NCI-H748 (cell line): ENCODE measurements around the gene PRKN.
A peak's percentile ranks its signal among the peaks of the same experiment; 100 is the strongest.

ENCODE experiments used
- DNase-seq: peaks from one replicate; lab custom pipeline; 2025; ENCODE audit not compliant: unreplicated experiment; lab: John Stamatoyannopoulos, UW

The PRKN gene

DNA sequence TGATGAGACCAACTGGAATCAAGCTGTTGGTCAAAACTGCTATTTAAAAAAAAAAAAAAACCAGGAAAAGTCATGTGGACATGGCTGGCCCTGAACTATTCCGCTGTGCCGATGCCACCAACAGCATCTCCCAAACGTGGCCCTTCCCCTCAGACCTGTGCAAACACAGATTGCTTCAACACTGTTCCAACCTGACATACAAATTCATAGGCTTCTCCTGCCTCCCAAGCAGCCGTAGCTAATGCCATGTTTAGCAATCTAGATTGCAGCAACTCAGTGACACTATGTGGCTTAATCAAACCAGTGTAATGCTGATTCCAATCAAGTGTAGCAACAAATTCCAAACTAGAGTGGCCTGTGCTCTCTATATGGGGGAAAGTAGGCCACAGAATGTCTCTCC is 16.2 kb downstream of the PRKN start:
- DNase-seq = no peak

DNA sequence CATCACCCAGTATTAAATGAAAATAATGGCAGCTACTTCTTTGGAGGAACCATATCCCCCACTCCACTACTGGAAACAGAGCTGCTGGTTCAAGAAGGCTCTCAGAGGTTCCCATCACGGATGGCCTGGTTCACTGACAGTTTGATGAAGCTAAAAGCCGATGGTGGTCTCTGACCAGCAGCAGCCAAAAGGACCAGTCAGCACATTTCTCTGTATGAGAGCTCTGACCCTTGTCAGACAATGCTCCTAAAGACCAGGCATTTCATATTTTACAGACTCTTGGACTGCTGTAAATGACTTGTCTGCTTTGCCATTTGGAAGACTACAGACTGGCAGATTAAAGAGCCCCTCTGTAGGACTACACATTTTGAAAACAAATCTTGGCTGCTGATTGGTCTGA is 16.6 kb downstream of the PRKN start:
- no peak for DNase-seq

DNA sequence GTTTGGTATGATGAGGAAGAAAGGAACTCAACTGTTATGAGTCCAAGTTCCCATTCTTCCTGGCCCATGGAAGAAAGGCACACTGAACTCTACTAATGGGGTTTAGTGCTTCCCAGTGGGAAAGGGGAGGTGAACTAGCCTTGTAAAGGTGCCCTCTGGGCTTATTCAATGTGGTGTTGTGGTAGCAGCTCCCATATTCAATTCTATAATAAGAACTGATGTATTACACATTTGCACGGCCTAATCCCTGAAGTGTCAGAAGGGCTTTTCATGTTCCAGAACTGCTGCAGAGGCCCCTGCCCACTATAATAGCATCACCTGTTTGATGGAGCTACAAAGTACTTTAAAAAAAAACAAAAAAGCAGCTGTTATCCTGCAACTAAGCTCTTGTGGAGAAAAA is 17.1 kb downstream of the PRKN start:
- no peak for DNase-seq

DNA sequence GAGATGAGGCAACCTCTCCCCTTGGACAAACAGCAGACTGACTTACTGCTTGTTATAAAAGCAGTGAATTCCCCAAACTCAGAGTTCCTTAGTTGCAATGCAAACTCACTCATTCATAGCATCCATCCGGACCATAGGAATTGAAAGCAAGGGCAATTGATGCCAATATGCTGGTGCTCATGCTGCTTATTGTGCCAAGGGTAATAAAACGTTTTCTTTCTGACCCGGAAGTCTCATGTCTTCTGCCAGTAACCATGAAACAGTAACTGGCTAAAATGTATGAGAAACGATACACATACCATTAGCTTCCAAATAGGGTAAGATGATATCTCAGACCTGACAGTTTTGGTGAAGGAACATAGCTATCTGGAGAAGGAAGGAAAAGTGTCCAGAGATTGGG is 18.1 kb downstream of the PRKN start:
- DNase-seq = no peak

DNA sequence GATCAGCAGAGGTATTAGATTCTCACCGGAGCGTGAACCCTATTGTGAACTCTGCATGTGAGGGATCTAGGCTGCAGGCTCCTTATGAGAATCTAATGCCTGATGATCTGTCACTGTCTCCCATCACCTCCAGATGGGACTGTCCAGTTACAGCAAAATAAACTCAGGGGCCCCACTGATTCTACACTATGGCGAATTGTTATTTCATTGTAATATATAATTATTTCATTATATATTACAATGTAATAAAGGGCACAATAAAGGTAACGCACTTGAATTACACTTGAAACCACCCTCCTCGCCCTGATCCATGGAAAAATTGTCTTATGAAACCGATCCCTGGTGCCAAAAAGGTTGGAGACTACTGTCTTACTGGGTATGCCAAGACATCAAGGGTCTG is 18.6 kb downstream of the PRKN start:
- DNase-seq = peak; percentile 35

DNA sequence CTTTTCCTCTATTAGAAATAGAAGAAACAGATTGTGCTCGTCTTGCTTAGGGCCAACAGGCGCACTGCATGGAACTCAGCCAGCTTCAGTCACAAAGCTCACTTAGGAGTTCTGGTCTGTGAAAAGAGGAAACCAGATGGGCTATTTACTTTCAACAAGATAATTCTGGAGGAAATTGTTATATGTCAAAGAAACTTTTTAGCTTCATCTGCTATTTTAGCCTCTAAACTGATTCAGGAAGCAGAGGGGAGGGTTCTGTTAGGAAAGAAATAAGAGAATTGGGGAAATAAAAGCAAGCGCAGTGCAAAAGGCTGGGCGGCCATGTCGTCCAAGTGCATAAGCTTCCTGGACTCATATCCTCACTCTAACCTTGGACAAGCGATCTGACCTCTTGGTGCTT is 21.3 kb downstream of the PRKN start:
- peak; percentile 16 for DNase-seq

DNA sequence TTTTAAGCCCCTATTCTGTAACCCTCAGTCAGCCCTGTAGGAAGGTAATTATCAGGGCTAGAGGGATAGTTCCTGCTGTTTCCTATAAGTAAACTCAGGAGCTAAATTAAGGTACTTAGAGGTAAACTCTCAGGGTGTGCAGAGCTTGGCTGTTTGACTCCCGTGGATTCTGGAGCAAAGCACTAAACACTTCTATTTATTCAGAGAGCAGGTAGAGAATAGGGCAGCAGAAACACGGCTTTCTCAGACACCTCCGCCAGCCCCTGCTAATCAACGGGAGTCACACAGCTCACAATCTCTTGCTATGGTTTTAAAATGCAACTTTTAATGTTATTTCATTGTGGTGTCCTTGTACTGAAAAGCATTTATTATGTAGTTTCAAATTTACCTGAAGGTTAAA is 21.8 kb downstream of the PRKN start:
- peak; percentile 84 for DNase-seq

DNA sequence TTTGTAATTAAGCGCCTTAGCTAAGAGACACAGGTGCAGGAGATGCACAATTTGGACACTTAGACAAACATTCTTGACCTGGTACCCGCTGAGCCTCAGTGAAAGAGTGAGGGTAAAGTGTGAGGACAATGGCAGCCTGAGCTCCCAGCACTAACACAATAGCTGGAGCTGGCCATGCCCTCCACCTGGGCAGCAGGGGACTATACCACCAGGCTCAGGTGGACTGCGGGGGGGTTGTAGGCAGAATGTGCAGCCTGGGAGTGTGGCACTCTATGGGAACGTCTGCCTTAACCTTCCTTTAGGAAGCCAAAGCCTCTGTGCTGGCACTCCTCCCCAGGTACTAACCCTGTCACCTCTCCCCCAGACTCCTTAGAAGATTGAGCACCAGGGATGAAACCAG is 23.6 kb downstream of the PRKN start:
- peak; percentile 89 for DNase-seq

DNA sequence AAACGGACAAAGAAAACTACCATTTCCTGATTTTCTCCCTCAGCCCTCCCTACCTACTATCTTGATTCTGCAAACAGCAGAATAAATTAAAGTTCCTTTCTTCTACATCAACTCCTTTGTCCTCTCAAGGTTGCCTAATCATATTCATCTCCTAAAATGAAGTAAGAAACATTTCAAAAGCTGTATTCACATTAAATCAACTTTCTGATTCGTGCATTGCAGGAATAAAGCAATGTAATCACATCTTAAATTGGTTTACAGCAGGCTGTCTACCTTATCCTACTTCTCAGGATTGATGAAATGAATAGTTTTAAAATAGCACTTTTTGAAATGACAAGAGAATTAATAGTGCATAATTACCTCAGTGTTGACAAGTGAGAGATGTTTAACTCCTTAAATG is 25.1 kb downstream of the PRKN start:
- DNase-seq = no peak

DNA sequence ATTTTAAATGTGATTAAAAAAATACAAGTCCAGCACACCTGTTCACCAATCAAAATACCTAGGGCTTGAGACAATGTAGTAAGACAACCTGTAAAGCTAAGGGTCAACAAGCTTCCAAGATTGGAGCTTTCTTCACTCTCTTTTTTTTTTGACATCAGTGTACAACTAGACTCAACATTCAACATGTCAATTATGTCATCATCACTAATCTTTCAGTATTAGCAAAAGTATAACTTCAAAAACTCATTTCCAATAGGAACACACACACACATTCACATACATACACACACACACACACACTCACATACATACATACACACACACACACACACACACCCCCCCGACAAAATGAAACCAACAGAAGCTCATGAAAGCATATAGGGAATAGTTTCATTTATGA is 26.0 kb downstream of the PRKN start:
- DNase-seq = no peak

DNA sequence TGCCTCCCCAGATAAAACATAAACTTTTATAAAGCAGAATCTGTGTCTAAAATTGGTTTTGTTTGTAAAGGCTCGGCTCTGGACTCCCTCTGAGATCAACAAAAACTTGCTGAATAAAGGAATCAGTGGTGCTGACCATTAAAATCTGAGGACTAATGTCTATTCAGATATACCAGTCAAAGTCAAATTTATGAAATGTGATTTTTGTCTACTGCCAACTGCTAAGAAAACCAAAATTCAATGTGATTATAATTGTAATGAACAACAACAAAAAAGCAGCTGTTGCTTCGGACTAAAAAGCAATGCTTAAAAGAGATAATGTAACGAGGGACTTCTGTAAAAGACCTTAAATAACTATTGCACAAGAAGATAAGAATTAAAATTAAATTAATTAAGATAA is 26.6 kb downstream of the PRKN start:
- no peak for DNase-seq

DNA sequence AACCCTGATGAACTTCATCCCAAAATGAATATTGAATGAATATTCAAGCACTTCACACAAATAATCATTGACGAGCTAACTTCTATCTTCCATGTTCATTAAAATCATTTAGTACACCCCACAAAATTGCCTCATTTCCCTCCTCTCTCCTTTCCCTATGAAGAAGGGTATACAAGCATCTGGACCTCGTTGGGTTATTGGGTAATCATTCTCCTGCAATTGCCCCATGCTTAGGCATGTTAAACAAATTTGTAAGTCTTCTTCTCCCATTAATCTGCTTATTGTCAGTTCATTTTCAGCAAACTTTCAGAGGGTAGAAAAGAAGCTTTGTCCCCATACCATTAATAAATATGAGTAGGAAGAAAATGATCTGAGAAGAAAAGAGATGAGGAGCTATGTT is 27.6 kb downstream of the PRKN start:
- no peak for DNase-seq

DNA sequence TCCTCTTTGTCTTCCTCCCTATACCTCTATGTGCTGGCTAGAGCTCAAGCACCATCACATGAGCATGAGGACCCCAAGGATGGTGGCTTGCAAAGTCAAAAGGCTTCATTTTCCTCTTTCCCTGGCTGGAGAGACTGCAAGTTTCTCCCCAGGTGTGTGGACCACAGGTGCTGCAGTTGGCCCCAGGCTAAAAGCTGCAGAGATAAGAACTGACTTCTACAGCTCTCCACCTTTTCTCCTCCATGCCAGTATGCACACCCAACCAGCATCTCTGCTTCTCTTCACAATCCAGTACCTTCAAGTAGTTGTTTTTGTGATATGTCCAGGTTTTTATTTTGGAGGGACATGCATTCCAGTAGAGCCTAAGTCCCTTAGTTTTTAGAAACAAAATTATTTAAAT is 29.1 kb downstream of the PRKN start:
- DNase-seq = no peak

DNA sequence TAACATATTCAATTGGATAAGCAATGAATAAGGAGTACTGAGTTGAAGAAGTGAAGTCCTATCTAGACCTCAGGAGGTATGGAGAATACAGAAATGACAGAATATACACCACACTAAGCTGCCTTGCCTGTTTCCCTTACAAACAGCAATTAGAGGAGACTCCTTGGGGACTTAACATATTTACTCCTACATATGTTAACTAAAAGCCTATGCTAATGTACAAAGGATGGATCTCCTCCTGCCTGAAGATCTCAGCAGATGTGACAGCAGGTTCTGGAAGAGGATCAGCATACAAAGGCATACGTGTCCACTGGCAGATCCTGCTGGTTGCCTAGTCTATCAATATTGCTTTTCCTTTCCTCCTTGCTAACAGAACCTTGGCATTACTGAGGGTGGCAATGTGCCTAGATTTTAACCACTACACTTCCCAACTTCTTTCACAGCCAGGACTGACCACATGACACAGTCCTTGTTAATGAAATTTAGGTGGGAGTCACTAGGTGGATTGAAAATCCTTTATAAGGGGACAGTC is 29.6 kb downstream of the PRKN start:
- DNase-seq = no peak

DNA sequence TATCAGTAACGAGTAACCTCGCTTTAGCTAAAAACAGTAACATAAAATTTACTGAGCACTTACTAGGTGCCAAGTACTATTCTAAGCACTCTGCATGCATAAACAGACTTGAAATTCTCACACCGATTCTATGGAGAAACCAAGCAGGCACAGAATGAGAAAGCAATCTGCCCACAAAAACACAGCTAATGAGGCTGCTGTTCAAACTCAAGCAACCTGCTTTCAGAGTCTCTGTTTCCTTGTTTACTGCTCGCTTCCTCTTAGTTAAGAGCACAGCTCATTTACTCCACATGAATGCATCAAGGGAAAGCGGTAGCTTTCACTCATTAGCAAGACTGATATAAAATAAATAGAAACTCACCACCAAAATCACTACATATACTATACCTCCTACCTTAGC is 37.4 kb downstream of the PRKN start:
- no peak for DNase-seq

DNA sequence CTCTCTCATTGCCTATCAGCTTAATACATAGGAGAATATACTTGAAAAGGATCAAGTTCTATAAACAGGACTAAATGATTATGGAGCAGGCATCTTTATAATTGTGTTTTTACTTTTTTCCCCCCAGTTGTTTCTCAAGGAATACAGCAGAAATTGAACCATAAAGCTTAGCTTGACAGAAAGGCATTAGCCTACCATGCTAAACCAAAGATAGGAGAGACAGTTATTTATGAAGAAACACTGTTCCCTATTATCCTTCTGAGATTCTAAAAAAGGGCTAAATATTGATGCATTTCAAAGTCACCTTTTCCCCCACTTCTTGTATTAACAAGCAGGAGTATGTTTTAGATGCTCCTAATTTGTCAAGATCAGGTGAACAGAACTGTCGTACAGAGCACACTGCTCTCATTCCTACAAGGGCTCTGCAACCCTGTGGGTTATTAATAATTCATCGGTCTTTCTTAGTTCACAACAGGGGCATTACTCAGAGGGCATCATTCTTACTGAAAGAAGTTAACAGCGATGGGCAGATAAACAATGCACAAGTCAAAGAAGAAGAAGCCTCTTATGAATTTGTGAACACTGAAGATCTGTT is 38.7 kb downstream of the PRKN start:
- DNase-seq = no peak

DNA sequence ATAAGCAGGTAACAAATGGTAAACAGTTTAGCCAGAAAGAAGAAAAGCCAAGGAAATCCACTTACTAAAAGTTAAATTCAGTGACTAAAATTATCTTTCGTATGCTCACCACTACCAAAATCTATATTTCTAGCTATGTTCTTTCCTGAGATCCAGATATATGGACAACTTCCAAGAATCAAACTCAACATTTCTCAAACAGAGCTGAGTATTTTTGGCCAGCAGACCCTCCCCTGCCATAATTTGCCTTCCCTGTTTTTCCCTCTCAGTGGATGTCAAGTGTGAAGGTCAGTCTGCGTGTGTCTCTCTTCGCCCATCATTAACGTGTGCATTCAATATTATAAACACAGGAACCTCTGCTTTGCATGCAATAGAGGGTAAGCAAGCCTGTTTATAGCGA is 42.0 kb downstream of the PRKN start:
- DNase-seq = no peak

DNA sequence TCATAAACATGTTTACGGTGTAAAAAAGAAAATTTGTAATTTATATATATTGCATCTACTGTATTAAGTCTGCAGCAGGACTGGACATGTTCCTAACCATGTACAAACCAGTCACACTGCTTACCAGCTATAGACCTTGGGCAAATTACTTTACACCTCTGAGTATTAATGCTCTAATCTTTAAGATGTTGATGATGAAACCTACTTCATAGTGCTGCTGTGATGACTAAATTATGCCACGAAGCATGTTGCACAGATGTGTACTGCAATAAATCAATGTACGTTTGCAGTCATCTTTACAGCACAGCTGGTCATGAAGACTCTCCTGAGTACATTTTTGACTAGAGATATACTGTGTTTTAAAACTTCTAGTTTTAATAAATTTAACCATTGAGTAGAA is 42.6 kb downstream of the PRKN start:
- DNase-seq = no peak

DNA sequence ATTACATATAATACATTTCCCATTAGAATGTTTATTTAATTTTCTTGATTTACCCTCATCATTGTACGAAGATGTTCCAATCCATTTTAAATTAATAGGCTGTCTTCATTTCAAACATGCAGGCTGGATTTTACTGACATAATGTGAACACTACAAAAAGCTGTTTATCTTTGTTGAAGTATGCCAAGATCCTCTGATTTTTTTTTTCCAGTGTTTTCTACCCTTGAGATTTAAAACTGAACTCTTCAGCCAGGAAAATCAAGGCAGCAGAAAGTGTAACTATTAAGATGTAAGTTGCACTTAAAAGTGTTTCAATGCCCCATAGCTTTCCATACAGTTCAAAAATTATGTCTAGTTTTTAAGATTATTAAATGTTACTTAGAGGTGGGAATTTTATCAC is 43.5 kb downstream of the PRKN start:
- no peak for DNase-seq

DNA sequence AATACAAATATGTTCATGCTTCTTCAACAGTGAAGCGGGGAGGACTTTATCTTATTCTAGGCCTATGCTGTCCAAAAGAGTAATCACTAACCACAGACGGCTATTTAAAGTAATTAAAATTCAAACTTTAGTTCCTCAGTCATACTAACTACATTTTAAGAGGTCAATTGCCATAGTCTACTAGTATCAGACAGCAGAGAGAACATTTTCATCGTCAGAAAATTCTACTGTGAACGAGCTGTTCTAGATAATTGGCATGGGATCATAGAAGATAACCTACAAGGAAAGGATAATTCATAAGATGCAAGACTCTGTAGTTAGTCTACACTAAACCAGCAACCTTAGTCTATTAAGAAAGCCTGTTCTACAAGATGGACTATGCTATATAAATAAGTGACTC is 44.4 kb downstream of the PRKN start:
- DNase-seq = no peak

DNA sequence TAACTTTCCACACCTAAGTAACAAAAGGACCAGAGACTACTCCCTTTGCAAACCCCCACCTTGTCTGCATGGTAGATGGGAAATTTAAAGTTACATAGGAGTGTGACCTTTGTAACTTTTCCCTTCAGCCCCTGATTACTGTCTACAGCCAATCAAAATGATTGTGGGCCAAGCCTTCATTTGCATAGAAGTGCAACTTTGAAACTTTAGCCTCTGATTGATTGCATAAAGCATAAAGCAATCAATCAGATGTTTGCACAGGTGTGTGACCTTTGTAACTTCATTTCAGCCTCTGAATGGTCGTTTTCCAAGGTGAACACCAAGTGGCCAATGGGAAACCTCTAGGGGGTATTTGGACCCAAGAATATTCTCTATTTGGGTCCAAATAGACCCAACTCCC is 46.1 kb downstream of the PRKN start:
- no peak for DNase-seq

DNA sequence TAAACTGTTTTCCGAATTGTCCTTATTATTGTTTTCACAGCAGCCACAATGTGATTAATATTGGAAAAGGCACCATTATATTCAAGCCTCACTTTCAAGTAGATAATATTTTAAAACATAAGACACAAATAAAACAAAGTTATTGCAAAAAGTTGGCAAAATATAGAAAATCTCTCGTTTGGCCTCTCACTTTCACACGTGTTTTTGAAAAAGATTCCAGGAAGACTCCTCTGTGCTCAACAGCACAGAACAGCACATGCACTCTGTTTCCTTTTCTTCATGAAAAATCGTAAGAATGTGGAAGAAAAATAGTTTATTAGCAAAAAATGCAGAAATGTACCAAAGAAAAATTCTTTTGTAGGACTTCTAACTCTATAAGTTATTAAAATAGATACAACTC is 46.7 kb downstream of the PRKN start:
- no peak for DNase-seq

DNA sequence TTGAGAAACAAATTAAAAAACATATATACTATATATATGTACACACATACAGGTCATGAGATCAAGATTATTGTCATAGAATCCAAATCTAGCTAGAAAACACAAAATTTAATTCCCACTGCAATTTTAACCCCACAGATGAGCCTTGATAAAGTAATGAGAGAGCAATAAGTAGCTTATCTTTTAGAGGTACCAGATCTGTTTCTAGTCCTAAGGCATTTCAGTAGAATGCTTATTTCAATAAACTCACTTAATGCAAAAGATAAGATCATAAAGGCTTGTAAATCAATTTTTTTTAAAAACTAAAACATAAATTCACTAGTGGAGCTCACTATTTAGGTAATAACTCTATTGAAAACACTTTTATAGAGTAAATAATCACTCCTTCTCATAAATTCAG is 47.2 kb downstream of the PRKN start:
- no peak for DNase-seq

DNA sequence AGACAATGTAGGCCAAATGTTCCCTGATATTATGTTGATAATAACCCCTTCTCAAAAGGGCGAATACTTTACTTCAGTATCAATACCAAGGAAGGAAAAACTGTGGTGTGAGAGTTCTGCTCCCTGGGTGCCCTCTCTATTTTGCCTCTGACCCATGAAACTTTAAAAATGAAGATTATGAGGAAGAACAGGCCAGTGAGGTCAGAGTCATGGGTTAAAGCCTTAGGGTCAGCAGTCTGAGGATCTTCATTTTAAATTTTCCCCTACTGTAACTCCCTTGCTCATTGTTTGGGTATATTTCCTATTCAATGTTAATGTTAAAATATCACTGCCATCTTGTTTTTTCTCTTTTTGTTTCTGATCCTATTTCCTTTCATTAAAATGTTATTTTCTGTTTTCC is 47.9 kb downstream of the PRKN start:
- DNase-seq = no peak
